ENCODE results near the gene RAI1. TPM values are rescaled to one million over a fixed set of nuclear protein-coding genes. Genes with fewer than 3 reads are reported as not detected.

The RAI1 gene
- total and polyA plus RNA-seq, 2 of the 8 experiments (the other 6 are each of a cell fraction or from before 2014, with no cell fraction given): 0.39 to 1.2 TPM

- Histone ChIP-seq H3K4me1 (replicated peaks in 1 of 4; ENCODE audit: control insufficient read depth in 3 of 4, insufficient read depth in 4 of 4, low read length in 3 of 4) (peaks cover 0 to 20% (median 12%) of the 10 kb centered on the region in 4 experiments; a peak in 6 of 7 replicates), H3K4ac (replicated peaks; ENCODE audit: insufficient read length, low read depth, low read length) (no peak overlapping the region), H2BK120ac (replicated peaks; ENCODE audit: low read depth, low read length) (no peak overlapping the region), H3K9ac (replicated peaks in 1 of 4; ENCODE audit: extremely low read depth in 1 of 4, low read depth in 3 of 4, low read length in 3 of 4) (no peak overlapping the region), H4K8ac (ENCODE audit: extremely low read depth, insufficient read depth, low read length) (no peak overlapping the region), H2AFZ (ENCODE audit: low read length) (no peak overlapping the region), H3K27me3 (replicated peaks in 1 of 4; ENCODE audit: control insufficient read depth in 3 of 4, extremely low read depth in 1 of 4, insufficient read depth in 3 of 4, low read length in 3 of 4) (peaks cover 0 to 10% (median 5%) of the 10 kb centered on the region in 4 experiments; a peak in 4 of 7 replicates), H3K4me2 (ENCODE audit: insufficient read depth in 1 of 2, low read depth in 2 of 2, low read length in 2 of 2) (no peak overlapping the region), H2BK20ac (ENCODE audit: low read length) (no peak overlapping the region), H3K27ac (ENCODE audit: low read depth, low read length) (no peak overlapping the region), H2BK15ac (ENCODE audit: low read length) (no peak overlapping the region), H4K20me1 (replicated peaks in 1 of 2; ENCODE audit: control insufficient read depth in 1 of 2, insufficient read depth in 2 of 2, low read length in 2 of 2) (peaks cover 12 to 28% of the 10 kb centered on the region in 2 experiments), H3K56ac (replicated peaks; ENCODE audit: insufficient read length, low read depth, low read length) (no peak overlapping the region), H3K79me2 (ENCODE audit: control insufficient read depth in 1 of 2, insufficient read depth in 2 of 2, low read length in 2 of 2) (no peaks in the 10 kb centered on the region), H3K79me1 (ENCODE audit: low read depth, low read length) (peaks cover 12% of the 10 kb centered on the region; the same call in 1 of the 2 replicates), H3K36me3 (ENCODE audit: control insufficient read depth in 2 of 4, insufficient read depth in 4 of 4, low read length in 3 of 4) (peaks cover 23 to 60% (median 40%) of the 10 kb centered on the region in 4 experiments; a peak in 7 of 8 replicates), H2BK12ac (ENCODE audit: low read depth, low read length) (no peak overlapping the region), H4K5ac (ENCODE audit: insufficient read length, low read depth, low read length) (no peak overlapping the region), H4K91ac (replicated peaks; ENCODE audit: insufficient read length, low read length) (no peak overlapping the region), H2AK5ac (ENCODE audit: low read depth, low read length) (no peak overlapping the region), H2BK5ac (ENCODE audit: low read depth, low read length) (no peak overlapping the region), H3K4me3 (ENCODE audit: extremely low read depth in 1 of 4, insufficient read depth in 2 of 4, low read depth in 3 of 4, low read length in 4 of 4) (no peak overlapping the region), H3K14ac (ENCODE audit: insufficient read length) (no peak overlapping the region), H3K18ac (ENCODE audit: extremely low read depth, low read length) (no peak overlapping the region), H3K23me2 (ENCODE audit: low read depth, low read length) (peaks cover 6% of the 10 kb centered on the region; the same call in 1 of the 2 replicates), H3K9me3 (ENCODE audit: insufficient read depth in 2 of 2, low read depth in 1 of 2, low read length in 1 of 2) (no peaks in the 10 kb centered on the region), H3K23ac (ENCODE audit: insufficient read length) (no peak overlapping the region)
- TF ChIP-seq RBBP5 (IDR thresholded peaks at IDR 0.05; ENCODE audit: borderline replicate concordance, low read depth, low read length): no peak
- TF ChIP-seq KDM4A (IDR thresholded peaks at IDR 0.05; ENCODE audit: low read depth, low read length, severe bottlenecking): no peak
- no peak for TF ChIP-seq KDM5A (IDR thresholded peaks at IDR 0.05; ENCODE audit: low read length)
- no peak for TF ChIP-seq BCL11A (IDR thresholded peaks at IDR 0.05; ENCODE audit: low read depth in 2 of 2, low read length in 2 of 2)
- TF ChIP-seq RNF2 (IDR thresholded peaks at IDR 0.05; ENCODE audit: borderline replicate concordance, low read depth, low read length, missing control alignments, poor library complexity, severe bottlenecking): no peak
- TF ChIP-seq PHF8 (conservative IDR thresholded peaks at IDR 0.05; ENCODE audit: low read depth, low read length): no peak
- no peak for TF ChIP-seq CHD1 (IDR thresholded peaks at IDR 0.05; ENCODE audit: low read depth, low read length)
- no peak for TF ChIP-seq TAF1 (IDR thresholded peaks at IDR 0.05; ENCODE audit: low read depth, low read length)
- TF ChIP-seq SUZ12 (IDR thresholded peaks at IDR 0.05; ENCODE audit: low read length): no peak
- no peak for TF ChIP-seq NANOG (IDR thresholded peaks at IDR 0.05; ENCODE audit: insufficient read depth, low read depth, low read length, poor library complexity, severe bottlenecking)
- 88% methylated on average over 8 of the region's 8 CpGs; no CpG with 5 or more reads in 1 of the 2 experiments for WGBS, 2 experiments (ENCODE audit: extremely low coverage in 1 of 2, insufficient coverage in 1 of 2, insufficient read length in 1 of 2, insufficient replicate concordance in 2 of 2, low coverage in 1 of 2, low lambda C conversion rate in 2 of 2, missing lambda C conversion rate in 1 of 2)
- ChIA-PET CTCF (ENCODE audit: partially characterized antibody) (interaction anchor here (1.0 to 18.1 kb wide), 8 partner anchors 13 to 122 kb away, joined by 3 to 375 read pairs (median 4); no protein-coding TSS in a partner anchor), POLR2A (ENCODE audit: partially characterized antibody) (interaction anchor here (0.7 to 24.7 kb wide), 3 partner anchors 15 to 34 kb away, joined by 3 to 532 read pairs (median 3); partner anchors contain the start of gene SREBF1)
- FAIRE-seq (no peak), DNase-seq (ENCODE audit: low read depth in 1 of 2, low spot score in 2 of 2) (no peak)
These were observed 133.8 kb downstream of the RAI1 start for GRCh38 chr17:17815062-17815406.

All from H1 (cell line).